ENCODE measurements around the gene MPHOSPH9. TPM values are rescaled to one million over a fixed set of nuclear protein-coding genes. Genes with fewer than 3 reads are reported as not detected.

The MPHOSPH9 gene
- total RNA-seq, 1 donor from 2014 or later = 37.7 TPM

- DNase-seq (ENCODE audit: low read depth in 2 of 2) = no peak
These were observed 83.3 kb downstream of the MPHOSPH9 start for GRCh38 chr12:123149501-123150274.

GRCh38 chr12:123149088-123149487, 83.9 kb downstream of the MPHOSPH9 start:
- DNase-seq (ENCODE audit: low read depth in 2 of 2) = no peak

GRCh38 chr12:123148655-123149054, 84.3 kb downstream of the MPHOSPH9 start:
- no peak for DNase-seq (ENCODE audit: low read depth in 2 of 2)

GRCh38 chr12:123148223-123148622, 84.7 kb downstream of the MPHOSPH9 start:
- DNase-seq (ENCODE audit: low read depth in 2 of 2) = no peak

GRCh38 chr12:123145211-123145610, 87.7 kb downstream of the MPHOSPH9 start:
- DNase-seq (ENCODE audit: low read depth in 2 of 2) = no peak

GRCh38 chr12:123143736-123144461, 89.0 kb downstream of the MPHOSPH9 start:
- DNase-seq (ENCODE audit: low read depth in 2 of 2) = no peak

- DNase-seq (ENCODE audit: low read depth in 2 of 2) = peak in 1 of 2 donors; percentile 43
These were observed 89.8 kb downstream of the MPHOSPH9 start for GRCh38 chr12:123142921-123143735.

GRCh38 chr12:123142518-123142840, 90.5 kb downstream of the MPHOSPH9 start:
- DNase-seq (ENCODE audit: low read depth in 2 of 2) = no peak

- DNase-seq (ENCODE audit: low read depth in 2 of 2) = peak; percentile 46 to 80
These were observed 91.1 kb downstream of the MPHOSPH9 start for GRCh38 chr12:123141615-123142517.

- DNase-seq (ENCODE audit: low read depth in 2 of 2) = no peak
These were observed 92.0 kb downstream of the MPHOSPH9 start for GRCh38 chr12:123140676-123141614.

- peak in 1 of 2 donors; percentile 28 for DNase-seq (ENCODE audit: low read depth in 2 of 2)
These were observed 92.8 kb downstream of the MPHOSPH9 start for GRCh38 chr12:123139926-123140675.

GRCh38 chr12:123135688-123136087, 97.3 kb downstream of the MPHOSPH9 start:
- DNase-seq (ENCODE audit: low read depth in 2 of 2) = no peak

- no peak for DNase-seq (ENCODE audit: low read depth in 2 of 2)
These were observed 98.1 kb downstream of the MPHOSPH9 start for GRCh38 chr12:123134826-123135225.

- DNase-seq (ENCODE audit: low read depth in 2 of 2) = no peak
These were observed 98.7 kb downstream of the MPHOSPH9 start for GRCh38 chr12:123134271-123134671.

GRCh38 chr12:123133701-123134100, 99.2 kb downstream of the MPHOSPH9 start:
- DNase-seq (ENCODE audit: low read depth in 2 of 2) = no peak

GRCh38 chr12:123132951-123133619, 99.9 kb downstream of the MPHOSPH9 start:
- no peak for DNase-seq (ENCODE audit: low read depth in 2 of 2)

GRCh38 chr12:123131879-123132402, 101.0 kb downstream of the MPHOSPH9 start:
- DNase-seq (ENCODE audit: low read depth in 2 of 2) = no peak

GRCh38 chr12:123131291-123131832, 101.6 kb downstream of the MPHOSPH9 start:
- no peak for DNase-seq (ENCODE audit: low read depth in 2 of 2)

Data from dermis microvascular lymphatic vessel endothelial cell (primary cell).